HG03196 (cell line): ENCODE data around the gene TGFA.

Experiments used
- ATAC-seq: cut with Tn5 transposase; IDR thresholded peaks from one replicate; pipeline ENCODE4 v1.9.1; 2021; ENCODE audit not compliant: unreplicated experiment

Gene TGFA

DNA sequence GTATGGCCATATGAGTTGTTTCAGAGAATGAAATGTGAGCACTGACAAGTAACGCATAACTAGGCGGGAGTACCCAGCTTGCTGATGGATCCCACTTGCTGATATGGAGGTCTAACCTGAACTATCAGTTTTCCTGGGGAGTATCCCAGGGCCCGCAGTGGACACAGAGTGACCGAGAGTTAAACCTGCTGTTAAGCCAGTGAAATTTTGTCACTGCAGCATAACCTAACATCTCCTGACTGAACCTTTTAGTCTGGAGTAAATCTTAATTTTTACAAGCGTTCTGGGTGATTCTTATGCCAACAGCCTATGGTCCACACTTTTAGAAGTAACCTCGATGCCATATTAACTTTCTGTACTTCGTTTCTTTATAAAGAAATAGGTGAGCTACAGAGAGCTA is 54.4 kb downstream of the TGFA start:
- ATAC-seq = no peak

DNA sequence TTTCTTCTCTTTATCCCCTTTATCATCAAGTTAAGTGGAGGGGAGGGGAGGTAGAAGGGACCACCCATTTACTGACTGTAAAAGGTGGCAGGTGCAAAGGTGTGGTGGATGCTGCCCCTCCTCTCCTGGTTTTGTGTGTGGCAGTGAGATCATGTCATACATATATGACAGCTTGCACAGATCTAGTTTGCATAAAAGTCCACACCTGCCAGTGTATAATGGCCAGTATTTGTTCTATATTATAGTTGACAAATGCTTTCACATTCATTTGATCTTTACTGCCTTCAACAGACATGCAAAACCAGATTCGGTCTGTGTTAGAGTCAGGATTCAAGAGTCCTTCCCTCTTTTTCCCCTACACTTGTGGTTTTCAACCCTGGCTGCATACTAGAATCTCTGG is 55.1 kb downstream of the TGFA start:
- no peak for ATAC-seq

DNA sequence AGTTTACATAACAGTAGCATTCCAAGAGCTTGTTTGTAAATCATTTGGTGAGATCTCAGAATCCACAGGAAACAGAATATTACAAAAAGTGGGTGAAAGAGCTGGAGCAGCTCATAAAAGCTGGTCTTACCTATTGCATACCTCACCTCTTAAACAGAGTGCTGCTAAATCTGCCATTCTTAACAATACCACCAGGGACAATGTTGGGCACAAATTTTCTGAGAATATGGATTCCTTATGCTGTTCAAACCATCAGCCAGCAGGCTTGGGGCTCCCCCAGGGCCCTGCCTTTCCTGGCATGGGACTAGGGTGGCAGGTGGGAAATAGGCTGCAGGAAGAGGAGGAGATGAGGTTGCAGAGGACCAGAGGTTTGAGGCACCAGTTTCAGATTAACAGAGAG is 55.6 kb downstream of the TGFA start:
- ATAC-seq = no peak

DNA sequence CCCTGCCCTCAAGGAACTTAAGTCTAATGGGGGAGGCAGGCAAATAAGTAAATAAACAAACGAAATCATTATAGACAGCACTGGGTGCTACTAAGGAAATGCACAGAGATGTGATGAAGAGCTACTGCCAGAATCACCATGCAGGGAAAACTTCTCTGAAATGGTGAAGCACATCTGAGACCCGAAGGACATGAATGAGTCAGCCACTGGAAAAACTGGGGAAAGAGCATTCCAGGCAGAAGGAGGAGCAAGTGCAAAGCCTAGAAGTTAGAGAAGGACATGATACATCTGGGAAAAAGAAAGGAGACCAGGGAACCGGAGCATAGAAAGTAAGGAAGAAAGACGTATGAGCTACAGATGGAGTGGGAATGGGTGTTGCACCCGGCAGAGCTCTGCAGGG is 56.8 kb downstream of the TGFA start:
- ATAC-seq = no peak

DNA sequence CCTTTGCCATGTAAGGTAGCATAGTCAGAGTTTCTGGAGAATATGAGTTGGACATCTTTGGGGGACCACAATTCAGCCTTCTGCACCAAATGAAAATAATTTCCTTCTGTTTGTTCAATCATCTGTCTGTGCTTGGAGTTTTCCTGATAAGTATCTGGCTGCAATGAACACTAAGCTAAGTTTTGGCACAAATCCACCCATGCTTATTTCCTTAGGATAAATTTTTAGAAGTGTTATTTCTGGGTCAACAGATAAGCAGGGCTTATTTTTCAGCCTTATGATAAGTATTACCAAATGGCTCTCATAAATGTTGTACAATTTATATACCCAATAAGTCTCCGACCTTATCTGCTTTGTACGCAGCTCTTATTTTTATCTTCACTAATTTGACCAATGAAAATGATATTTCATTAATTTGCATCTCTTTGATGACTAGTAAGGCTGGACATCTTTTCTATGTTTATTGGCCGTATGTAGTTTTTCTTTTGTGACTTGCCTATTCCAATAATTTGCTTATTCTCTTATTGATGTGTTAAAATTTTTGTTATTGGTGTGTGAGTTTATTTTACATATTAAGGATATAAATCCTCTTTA is 59.2 kb downstream of the TGFA start:
- ATAC-seq = no peak

DNA sequence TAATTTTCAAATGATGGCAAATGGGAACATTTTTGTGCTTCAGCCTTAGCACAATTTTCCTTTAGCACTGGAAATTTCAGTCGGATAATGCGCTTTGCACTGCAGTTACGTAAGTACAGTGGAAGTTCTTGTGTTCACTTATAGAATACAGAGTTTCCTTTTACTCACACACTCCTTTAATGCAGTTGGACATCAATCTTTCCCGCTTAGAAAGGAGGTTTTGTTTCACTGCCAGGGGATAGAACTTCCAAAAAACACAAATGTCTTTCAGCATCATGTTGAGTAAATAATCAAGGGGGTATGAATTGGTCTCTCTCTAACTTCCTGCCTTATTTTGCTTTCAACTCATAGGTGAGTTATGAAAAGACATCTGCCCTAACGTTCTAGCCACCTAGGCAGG is 63.2 kb downstream of the TGFA start:
- ATAC-seq = no peak

DNA sequence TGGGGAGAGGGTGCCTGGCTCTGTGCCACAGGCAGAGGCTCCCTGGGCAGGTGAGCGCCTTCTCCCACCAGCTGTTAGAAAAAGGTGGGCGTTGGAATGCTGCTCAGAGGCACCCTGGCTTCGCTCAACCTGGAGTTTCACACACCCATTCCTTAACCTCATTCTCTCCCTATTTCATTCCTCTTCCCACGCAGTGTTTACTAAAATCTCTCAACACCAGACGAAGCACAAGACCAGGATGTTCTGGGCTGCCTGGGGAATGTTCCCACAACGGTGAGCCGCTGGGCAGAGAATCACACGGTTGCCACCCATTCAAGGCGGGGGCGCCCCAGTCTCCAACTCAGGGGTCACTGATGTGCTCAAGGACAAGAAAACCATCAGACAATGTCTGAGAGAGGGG is 64.5 kb downstream of the TGFA start:
- ATAC-seq = no peak

DNA sequence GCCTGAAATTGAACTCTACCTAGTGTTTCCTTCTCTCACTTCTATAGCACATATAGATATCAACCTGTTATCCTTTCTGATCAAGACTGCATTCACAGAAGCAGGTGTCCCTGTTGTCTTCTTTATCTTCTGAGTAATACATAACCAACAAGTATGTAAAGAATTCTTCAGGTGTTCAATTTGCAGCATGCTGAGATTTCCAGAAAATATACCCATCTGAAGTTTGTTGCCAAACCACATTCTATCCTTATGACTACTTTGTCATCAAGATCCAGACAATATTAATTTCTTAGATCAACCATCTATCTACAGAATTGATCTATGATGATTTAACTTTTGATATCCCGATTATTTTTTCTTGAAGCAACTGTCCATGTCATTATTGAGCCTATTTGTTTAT is 69.5 kb downstream of the TGFA start:
- no peak for ATAC-seq

DNA sequence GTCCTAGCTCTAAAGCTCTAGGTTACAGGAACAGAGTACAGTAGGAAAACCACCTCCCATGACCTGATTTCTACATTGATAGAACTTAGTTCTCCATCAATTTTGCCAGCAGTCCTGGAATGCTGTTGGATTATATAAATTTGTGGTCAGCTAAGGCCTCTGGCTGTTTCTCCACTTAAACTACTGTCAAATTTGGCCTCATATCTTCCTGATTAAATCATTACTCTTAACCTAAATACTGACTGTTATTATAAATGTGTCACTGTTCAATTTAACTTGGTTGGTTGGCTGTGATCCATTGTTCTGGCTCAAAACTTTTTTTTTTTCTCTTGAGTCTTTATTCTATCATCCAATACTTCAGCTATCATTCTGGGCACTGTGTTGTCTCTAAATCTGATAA is 71.2 kb downstream of the TGFA start:
- ATAC-seq = no peak

DNA sequence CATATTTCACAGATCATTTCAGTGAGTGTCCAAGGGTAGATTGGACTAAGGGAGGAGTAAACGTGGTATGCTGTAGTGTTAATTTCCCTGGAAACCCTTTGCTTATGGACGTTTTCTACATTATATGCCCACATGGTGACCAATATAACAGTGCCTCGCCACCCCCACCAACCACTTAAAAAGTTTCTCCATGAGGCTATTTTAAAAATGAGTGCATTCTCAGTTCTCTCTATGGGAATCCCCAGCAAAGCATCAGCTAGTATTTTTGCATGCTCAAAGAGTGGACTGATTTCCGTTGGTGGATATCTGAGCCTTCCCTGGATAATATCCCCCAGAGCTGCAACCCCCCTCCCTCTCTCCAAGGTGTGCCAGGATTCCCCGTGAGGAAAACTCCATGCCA is 73.2 kb downstream of the TGFA start:
- ATAC-seq = no peak

DNA sequence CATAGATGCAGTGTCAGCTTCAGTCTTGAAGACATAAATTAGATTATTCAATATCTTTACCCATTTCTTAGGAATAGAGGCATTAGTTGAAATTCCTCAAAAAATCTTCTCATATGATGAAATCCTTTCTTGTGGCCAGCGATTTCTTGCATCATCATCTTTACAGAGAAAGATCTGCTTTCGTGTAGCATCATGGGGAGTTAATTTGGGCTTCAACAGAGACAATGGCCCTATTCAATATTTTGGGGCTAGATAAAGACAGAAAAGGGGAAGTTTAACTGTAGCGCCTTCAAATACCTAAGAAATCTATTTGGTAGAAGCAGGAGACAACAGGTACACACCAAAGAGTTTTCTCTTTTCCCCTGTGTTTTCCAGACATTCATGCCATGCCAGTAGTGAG is 73.8 kb downstream of the TGFA start:
- ATAC-seq = no peak

DNA sequence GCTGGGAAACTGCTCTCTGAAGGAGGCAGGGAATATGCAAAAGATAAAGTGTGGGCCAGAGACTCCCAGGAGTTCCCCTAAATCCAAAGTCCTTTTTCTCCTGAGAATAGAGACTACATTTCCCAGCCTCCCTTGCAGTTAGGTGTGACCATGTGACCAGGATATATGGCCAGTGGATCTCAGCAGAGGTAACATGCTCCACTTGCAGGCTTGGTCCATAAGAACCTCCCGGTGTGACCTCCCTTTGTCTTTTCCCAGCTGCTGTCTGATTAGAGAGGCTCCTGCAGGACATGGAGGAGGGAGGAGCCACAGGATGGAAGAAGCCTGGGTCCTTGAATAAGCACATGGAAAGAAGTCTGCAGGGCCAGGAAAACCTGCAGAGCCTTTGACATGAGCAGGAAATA is 76.2 kb downstream of the TGFA start:
- no peak for ATAC-seq

DNA sequence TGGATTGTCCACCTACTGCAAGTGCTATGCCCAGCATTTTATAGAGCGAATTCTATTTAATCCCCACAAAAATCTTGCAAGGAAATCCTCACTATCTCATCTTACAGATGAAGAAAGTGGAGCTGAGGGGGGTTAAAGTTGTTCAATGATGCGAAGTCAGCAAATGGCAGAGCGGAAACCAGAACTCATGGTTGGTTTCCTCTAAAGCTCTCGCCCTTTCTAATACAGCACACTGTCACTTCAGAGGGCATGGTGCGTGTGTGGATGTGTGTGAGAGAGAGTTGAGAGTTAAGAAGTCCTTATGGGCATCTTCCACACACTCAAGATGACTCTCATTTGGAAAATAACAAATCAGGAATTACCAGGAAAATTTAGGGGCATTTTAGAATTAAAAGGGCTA is 78.4 kb downstream of the TGFA start:
- ATAC-seq = no peak

DNA sequence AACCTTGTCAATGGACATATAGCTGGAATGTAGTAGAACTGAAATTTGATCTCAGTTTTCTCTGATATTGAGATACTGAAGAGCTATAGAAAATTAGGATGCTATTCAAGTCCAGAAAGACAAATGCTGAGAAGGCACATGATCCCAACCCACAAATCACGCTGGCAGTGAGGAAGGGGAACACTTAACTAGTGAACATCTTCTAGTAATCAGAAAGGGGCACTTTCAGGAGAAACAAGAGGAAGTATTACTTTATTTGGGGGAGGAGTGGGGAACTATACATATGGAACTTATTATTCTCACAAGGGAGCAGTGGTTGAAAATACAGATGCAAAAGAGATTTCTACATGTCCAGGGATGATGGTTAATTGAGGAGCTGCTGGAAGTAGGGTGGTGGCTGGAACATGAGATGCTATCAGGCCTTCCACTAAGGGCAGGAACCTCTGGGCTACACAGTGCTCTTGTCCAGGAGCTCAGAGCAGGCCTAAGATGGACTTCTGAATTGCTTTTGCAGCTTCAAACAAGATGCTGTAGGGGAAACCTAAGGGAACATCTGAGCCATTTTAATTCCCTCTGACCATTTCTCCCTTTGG is 79.3 kb downstream of the TGFA start:
- no peak for ATAC-seq

DNA sequence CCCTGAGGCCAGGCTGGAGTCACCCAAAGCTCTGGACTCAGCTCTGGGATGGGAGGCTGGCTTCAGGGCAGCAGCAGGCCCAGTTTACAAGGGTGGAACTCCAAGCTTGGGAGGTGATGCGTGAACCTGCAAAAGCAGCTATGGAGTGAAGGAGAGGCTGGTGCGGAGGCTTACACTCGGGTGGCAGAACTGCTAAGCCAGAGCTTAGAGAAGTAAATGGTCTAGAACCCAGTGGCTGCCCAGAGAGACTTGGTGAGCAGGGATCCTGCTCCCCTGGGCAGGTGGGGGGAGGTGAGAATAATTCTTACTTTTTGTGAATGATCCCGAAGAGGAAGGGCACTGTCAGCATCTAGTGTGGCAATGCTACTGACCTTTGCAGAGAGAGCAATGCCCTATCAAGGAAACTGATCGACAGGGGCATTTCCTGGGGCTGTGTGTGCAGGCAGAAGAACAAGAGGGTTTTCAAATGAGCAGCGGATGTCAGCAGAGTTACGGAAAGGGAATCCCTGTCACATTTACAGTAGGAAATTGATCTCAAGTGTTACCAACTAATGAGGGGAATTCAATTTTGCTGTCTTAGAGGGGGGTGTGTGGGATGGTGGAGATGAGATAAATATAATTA is 80.4 kb downstream of the TGFA start:
- ATAC-seq = no peak

DNA sequence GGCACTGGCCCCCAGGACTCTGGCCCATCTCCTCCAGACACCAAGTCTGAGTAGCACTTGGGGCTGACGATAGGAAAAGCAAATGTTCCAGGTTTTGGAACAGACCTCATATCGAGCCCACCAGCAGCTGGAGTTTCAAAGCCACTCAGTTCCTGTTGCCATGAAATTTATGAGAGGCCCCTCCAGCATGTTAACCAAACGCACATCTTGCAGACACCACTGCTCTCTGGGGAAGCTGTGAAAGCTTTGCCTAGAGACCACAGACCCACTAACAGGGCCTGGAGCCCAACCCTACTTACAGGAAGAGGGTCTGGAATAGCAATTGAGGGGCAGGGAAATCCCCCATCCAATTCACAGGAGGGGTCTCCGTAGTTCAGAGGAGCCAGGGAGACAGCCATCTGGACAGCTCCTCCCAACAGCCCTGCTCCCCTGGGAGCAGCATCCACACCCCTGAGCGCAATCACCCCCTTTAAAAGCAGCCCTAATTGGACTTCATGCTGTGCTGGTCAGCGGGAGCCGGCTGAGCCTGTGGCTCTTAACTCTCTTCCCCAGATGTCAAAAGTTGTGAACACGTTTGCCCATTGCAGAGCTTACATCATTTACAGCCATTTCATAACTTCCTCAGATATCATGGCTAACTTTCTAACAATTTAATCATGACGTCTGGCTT is 81.3 kb downstream of the TGFA start:
- no peak for ATAC-seq

DNA sequence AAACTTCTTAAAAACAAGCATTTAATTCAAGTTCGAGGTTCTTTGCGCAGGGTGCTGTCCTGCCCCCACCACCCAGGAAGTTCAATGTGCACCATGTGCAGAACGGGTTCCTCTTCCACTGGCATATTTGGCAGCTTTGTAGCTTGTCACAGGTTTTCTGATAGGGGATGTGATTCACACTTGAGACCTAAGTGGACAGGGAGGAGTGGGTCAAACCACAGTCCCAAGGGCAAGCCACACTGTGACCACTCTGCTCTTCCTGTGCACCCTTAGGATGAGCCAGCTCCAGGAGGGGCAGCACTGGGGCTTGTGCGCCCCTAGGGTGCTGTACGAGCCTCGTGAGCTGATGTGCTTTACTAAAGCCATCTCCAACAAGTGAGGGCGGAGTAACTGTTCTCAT is 82.5 kb downstream of the TGFA start:
- no peak for ATAC-seq

DNA sequence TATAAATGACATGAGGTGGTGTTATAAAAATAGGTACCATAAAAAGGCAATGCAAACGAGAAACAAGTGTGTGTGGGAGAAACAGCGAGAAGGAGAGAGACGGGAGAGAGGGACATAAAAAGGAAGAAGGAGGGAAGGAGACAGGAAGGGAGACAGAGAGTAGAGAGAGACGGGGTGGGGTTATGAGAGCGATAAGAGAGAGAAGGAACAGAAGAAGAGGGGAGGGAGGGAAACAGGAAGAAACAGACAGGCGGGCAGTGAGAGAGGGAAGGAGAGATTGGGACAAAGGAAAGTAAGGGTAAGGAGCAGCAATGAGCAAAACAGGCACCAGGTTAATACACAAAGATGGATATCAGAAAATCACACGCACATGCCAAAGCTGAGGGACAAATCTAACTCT is 83.7 kb downstream of the TGFA start:
- no peak for ATAC-seq

DNA sequence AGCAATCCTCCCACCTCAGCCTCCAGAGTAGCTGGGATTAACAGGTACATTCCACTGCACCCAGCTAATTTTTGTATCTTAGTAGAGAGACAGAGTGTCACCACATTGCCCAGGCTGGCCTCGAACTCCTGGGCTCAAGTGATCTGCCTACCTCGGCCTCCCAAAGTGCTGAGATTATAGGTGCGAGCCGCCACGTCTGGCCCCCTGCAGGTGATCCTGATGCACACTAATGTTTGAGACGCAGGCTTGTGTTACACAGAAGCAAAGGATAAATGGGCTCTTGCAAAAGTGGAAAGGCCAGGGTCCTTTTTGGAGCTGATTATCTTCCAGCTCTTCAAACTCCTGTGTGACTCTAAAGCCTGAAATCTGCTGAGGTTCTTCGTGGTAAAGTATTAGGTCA is 84.2 kb downstream of the TGFA start:
- ATAC-seq = no peak

DNA sequence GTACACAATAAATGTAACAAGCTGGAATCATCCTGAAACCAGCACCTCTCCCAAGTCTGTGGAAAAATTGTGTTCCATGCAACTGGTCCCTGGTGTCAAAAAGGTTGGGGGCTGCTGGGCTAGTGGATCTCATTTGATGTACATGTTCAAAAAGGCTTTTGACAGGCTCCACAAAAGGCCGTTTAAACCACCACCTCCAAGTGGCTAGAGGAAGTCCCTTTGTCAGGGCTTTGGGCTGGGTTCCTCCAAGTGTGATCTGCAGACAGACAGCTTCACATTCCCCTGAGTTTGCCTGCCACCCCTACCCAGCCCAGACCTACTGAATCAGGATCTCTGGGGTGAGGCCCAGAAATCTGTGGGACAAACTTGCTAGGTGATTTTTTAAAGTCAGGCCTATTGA is 84.7 kb downstream of the TGFA start:
- no peak for ATAC-seq

DNA sequence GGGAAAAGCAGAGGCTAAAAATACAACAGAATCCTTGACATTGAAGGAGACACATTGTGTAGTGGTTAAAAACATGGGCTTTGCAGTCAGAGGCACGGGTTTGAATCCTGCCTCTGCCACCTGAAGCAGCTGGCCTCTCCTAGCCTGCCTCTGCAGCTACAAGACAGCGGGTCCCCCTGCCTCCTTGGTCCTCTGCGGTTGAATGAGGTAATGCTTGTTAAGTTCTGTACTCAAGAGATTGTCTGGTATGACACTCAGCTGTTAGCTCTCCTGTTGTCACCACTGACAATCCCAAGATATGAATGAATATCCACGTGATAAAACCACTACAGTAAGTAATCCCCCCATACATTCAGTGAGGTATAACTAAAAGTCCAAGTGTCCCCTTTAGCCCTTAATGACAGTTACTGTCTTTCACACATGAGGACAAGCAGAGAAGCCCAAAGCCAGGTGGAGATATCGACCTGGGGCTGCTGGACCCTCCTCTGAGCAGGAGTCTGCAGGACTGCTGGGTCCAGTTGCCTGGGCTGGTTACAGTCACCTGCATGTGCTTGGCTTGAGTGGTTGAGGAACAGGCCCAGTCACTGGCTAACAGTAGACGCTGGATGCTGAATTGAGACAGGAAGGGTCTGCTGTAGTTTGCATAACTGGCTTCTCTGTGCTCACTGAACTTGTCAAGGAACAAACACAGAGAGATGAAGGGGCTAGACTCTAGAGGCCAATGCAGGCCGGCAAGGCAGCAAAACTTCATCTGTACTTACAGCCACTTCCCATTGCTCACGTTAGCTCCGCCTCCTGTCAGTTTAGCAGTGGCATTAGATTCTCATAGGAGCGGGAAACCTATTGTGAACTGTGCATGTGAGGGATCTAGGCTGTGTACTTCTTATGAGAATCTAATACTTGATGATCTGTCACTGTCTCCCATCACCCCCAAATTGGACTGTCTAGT is 85.5 kb downstream of the TGFA start:
- ATAC-seq = no peak
